T follicular helper cell (primary cell): ENCODE results near the gene PADI1.
A peak's percentile ranks its signal among the peaks of the same experiment; 100 is the strongest.

Source experiments
- DNase-seq: peaks from one replicate; pipeline ENCODE4 v3.0.0-alpha.2; 2020; ENCODE audit warnings: low read depth

The PADI1 gene

DNA sequence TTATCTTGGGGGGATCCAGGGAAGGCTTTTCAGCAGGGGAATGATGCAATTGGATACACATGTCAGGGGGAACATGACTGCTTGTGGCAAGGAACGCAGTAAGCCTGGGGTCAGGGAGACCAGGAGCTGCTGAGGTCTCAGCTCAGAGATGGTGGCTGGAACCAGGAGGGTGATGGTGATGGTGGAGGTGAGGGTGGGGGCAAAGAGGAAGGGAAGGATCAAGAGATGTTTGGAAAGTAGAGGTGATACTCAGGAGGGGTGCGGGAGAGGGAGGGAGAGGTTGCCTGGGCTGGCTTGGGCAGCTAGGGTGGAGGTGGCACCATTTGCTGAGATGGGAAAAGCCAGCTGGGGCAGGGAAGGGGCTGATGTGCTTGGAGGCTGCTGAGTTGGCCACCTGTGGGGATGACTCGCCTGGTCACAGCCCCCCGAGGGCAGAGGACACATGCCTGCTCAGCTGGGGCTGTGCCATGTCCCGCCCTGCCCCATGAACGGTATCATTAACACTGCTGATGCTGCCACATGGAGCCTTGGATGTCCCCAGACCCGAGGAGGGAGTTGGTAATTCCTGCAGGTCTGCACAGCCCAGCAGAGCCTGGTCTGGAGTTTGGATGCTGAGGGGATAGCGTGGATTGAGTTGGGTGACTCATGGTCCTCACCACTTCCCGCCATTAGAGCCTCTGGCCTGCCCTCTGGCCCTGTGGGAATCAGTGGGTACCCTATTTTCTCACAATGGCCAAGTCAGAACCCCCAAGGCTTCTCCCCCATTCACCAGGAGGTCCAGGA is 6.3 kb upstream of the PADI1 start:
- DNase-seq, result no peak

GRCh38 chr1:17199267-17200044 is 5.5 kb upstream of the PADI1 start:
- DNase-seq, result no peak

DNA sequence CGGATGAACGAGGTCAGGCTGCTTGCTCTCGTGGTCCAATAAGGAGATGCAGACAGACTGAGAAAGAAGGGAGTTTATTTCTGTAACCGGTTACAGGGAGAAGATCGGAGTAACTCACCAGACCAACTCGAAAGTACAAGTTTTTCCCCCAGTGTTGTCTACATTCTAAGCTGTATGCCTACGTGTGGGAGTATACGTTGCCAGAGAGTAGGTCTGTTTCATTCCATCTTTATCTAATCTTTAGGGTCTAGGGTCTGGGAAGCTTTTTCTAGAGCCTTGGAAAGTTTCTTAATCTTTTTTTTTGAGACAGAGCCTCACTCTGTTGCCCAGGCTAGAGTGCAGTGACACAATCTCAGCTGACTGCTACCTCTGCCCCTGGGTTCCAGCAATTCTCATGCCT is 4.7 kb upstream of the PADI1 start:
- no peak for DNase-seq

- DNase-seq, result no peak
Measured at GRCh38 chr1:17200756-17201155, 4.2 kb upstream of the PADI1 start.

GRCh38 chr1:17201201-17202021 is 3.5 kb upstream of the PADI1 start:
- DNase-seq, result no peak

DNA sequence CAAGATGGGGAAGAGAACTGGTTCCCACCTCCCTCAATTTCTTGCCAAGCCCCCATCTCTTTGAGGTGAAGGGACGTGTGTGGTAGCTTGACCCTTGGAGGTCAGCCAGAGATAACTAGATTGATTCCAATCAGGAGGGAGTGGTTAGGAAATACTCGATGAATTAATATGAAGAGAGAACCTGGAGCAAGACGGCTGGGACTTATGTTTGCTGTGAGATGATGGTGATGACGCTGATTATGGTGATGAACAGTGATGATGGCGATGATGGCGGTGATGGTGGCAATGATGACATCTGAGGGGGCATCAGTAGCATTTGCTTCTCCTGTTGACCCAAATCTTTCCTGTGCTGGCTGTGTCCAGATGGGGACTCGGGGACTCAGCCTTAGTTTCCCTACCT is 724 bp downstream of the PADI1 start:
- no peak for DNase-seq

GRCh38 chr1:17206196-17206595 is 1.3 kb downstream of the PADI1 start:
- no peak for DNase-seq

DNA sequence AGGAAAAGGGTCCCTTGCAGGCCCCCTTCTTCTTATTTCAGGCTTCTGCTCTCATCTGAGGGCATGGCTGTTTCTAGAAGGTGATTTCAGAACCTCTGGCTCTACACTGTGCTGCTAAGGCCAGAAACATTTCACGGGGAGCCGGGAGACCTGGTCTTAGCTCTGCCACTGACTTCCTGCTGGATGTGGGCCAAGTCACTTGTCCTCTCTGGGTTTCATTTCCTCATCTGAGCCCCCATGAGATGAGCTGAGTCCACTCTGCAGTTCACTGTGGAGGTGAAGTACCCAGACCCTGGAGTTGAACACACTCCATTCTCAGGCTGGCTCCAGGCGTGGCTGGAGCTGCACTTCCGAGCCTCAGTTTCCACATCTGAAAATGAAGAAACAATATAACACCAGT is 2.1 kb downstream of the PADI1 start:
- no peak for DNase-seq

GRCh38 chr1:17207540-17207939 is 2.6 kb downstream of the PADI1 start:
- DNase-seq, result no peak

GRCh38 chr1:17207966-17208418 is 3.1 kb downstream of the PADI1 start:
- no peak for DNase-seq

GRCh38 chr1:17208546-17208945 is 3.6 kb downstream of the PADI1 start:
- no peak for DNase-seq

DNA sequence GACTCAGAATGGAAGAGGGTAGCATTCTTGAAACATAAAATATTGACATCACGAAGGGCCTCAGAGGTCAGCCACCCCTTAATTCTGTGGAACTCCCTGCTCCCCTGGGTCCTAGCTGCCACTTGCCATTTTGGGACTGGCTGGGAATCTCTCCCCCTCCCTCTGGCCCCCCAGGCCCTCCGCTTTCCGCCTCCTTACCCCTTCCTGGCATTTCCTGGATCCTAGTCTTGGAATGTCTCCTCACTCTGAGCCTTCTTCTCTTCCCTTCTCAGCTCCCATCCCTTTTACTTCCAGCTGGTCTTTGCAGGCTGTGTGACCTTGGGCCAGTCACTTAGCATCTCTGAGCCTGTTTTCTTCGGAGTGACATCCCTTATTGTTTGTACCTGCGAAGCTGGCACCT is 4.5 kb downstream of the PADI1 start:
- DNase-seq, result no peak

DNA sequence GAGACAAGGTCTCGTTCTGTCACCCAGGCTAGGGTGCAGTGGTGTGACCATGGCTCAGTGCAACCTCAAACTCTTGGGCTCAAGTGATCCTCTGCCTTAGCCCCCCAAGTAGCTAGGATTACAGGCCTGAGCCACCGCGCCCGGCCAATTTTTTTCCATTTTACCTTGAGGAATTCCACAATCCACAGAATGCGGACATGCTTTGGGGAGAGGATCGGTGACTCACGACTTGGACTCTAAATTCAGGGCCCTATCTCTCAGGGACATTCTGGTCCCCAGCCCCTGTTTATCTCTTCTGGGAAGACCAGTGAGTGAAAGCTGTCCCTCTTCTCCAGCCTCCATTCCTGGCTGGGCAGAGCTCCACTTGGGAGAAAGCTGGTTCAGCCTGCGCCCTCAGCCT is 5.2 kb downstream of the PADI1 start:
- DNase-seq, result no peak

GRCh38 chr1:17211377-17211776 is 6.4 kb downstream of the PADI1 start:
- DNase-seq, result no peak

- DNase-seq, result no peak
Measured at GRCh38 chr1:17212009-17212408, 7.1 kb downstream of the PADI1 start.

DNA sequence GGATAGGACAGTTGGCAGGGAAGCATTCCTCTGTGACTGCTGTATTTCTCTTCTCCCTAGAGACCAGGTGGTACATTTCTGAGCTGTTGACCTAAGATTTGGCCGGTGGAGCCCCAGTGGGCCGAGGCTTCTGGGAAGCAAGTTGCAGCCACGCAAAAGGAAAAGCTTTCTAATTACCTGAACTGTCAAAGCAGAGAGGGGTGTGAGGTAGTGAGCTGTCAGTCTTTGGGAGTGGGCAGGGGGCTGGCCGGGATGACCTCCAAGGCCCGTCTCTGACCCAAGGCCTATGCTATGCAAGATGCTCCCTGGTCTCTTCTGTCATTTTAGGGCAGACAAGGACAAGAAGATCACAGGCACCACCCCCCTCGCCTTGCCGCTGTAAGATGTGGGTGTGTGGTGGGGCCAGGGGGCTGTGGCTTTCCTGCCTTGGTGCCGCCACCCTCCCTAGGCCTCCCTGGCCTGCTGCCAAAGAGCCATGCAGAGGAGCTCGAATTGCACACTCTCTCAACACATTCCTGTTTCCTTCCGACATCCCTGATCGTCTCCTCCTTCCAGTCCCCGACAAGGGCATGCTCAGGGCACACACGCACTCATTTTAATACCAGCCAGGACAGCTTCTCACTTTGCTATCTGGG is 7.7 kb downstream of the PADI1 start:
- DNase-seq, result peak; percentile 46

DNA sequence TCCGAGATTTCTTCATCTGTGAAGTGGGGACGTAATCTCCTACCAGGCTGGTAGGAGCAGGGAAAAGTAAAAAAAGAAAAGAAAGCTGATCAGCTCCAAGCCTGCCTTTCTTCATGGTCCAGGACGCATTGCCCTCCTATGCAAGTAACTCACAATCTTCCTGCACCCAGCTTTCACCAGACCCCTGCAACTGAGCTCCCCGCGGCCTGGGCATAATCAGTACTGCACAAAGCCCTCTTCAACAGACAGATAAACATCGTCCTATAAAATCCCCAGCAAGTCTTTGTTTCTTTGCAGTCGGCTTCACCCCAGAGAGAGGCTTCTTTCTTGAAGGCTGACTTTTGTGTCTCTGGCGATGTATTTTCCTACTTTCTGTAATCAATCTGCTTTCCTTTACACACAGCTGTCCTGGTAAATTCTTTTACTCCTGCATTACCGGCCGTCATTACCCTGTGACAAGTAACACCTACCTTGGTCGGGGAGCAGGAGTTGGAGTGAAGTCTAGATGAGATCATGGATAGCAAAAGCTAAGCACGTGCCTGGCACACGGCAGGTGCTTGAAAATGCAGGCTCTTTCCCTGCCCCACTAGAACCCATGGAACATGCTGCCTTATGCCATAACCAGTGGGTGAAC is 8.3 kb downstream of the PADI1 start:
- DNase-seq, result no peak

DNA sequence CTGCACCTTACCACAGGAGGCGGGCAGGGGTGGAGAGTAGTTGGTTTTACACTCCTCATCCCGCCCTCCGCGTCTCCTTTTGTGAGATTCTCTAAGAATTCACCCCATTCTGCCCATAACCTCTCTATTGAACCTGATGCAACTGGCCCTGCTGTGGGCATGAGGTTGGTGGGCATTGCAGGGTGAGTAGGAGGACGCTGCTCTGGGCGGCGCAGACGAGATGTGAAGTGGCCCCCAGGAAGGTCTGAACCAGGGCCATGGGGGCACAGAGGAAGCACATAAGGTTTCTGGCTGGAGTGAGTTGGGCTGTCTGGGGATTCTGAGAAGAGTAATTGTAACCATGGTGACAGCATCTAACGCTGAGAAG is 8.8 kb downstream of the PADI1 start:
- no peak for DNase-seq

DNA sequence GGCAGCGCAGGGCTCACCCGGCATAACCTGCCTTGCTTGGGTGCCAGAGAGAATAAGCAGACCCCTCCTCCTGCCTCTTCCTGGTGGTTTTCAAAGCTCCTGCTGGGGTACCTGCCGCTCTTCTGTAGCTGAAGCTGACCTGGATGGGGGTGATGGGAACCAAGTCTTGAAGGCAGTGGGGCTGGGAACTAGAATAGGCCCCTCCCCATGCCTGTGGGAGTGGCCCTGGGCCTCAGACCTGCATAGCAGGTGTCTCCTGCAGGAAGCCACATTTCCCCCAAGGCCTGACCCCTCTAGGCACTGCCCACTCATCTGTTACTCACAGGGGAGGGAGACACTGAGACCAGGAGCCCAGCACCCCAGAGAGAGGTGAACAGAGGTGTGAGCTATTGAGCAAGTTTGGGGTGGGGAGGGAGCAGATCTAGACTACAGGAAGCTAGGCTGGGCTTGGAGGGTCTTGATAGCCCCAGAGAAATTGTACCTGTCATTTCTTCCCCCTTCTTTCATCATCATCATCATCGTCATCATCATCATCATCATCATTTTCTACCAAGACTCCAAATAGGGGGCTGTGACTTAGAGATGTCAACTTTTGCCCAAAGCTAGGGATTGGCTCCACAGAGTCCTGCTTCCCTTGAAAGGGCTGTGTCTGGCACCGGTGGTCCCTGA is 10.1 kb downstream of the PADI1 start:
- DNase-seq, result no peak

- DNase-seq, result no peak
Measured at GRCh38 chr1:17215545-17215890, 10.6 kb downstream of the PADI1 start.

- DNase-seq, result no peak
Measured at GRCh38 chr1:17216078-17216477, 11.2 kb downstream of the PADI1 start.
